Activated CD8-positive, alpha-beta memory T cell treated with anti-CD3 and anti-CD28 coated beads for 1 hour (primary cell): ENCODE measurements around the gene VAX1.
"Not testable (repeated sequence)": the region's sequence is repeated elsewhere in the genome, so short reads cannot be mapped to it uniquely, and the experiment has no call there.

ENCODE experiments used
- DNase-seq, 2 donors: peaks; one replicate each; pipeline ENCODE4 v3.0.0-alpha.2; 2020; ENCODE audit warnings: low read depth in 1 of 2; ENCODE audit errors: extremely low read depth in 1 of 2

VAX1 gene

DNA sequence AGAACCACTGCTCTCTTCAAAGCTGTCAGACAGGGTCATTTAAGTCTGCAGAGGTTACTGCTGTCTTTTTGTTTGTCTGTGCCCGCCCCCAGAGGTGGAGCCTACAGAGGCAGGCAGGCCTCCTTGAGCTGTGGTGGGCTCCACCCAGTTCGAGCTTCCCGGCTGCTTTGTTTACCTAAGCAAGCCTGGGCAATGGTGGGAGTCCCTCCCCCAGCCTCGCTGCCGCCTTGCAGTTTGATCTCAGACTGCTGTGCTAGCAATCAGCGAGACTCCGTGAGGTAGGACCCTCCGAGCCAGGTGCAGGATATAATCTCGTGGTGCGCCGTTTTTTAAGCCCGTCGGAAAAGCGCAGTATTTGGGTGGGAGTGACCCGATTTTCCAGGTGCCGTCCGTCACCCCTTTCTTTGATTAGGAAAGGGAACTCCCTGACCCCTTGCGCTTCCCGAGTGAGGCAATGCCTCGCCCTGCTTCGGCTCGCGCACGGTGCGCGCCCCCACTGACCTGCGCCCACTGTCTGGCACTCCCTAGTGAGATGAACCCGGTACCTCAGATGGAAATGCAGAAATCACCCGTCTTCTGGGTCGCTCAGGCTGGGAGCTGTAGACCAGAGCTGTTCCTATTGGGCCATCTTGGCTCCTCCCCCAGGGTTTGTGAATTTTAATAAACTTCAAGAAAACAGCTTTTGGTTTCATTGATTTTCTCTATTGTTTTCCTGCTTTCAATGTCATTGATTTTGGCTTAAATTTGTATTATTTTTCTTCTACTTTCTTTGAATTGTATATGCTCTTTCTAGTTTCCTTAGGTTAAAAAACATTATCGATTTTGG is 53.4 kb downstream of the VAX1 start:
- not testable (repeated sequence) for DNase-seq
